ENCODE results near the gene PALLD.
"Not testable (repeated sequence)": the region's sequence is repeated elsewhere in the genome, so short reads cannot be mapped to it uniquely, and the experiment has no call there.

The PALLD gene

GRCh38 chr4:168491563-168491962, 5.3 kb upstream of the PALLD start:
- DNase-seq (ENCODE audit: low spot score) = no peak

GRCh38 chr4:168498251-168498650, 1.4 kb downstream of the PALLD start:
- DNase-seq (ENCODE audit: low spot score) = no peak

GRCh38 chr4:168499241-168499640, 2.4 kb downstream of the PALLD start:
- no peak for DNase-seq (ENCODE audit: low spot score)

DNA sequence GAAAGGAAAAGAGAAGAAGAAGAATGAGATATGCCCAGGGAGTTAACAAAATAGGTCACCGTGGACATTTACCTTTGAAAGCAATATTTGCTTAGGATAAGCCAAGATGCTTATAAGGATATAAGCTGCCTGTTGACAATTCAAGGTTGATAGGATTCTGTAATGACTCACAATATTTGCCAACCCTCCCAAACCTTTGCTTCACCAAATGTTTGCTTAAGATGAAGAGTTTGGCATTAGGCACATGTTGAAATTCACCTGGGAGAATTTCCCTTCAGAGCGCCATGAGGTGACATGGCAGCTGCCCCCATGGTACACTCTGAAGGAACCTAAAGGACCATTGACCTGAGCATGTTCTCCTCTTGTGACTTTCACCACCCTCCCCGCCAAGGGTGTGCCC, 4.6 kb downstream of the PALLD start:
- DNase-seq (ENCODE audit: low spot score) = no peak

GRCh38 chr4:168502861-168503260, 6.0 kb downstream of the PALLD start:
- DNase-seq (ENCODE audit: low spot score) = no peak

GRCh38 chr4:168503652-168504362, 7.0 kb downstream of the PALLD start:
- peak; percentile 32 for DNase-seq (ENCODE audit: low spot score)

DNA sequence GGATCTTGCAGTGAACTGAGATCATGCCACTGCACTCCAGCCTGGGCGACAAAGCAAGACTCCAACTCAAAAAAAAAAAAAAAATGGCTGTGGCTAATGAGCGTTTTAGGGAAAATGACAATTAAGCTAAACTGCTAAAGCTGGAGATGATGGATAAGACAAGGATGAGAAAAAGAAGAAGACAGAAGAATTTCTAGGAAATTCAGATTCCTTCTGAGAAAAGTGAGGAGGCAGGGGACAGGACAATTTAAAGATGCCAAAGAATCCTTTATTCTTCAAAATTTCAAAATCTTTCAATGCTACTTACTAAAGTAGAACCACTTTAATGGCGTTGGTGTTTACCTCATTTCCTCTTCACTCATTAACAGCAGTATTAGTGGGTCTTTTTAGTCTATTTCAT, 7.7 kb downstream of the PALLD start:
- DNase-seq (ENCODE audit: low spot score) = no peak

- DNase-seq (ENCODE audit: low spot score) = no peak
These were observed 9.2 kb downstream of the PALLD start for GRCh38 chr4:168506014-168506413.

- DNase-seq (ENCODE audit: low spot score) = no peak
These were observed 10.4 kb downstream of the PALLD start for GRCh38 chr4:168507178-168507815.

GRCh38 chr4:168508683-168509082, 11.8 kb downstream of the PALLD start:
- DNase-seq (ENCODE audit: low spot score) = no peak

DNA sequence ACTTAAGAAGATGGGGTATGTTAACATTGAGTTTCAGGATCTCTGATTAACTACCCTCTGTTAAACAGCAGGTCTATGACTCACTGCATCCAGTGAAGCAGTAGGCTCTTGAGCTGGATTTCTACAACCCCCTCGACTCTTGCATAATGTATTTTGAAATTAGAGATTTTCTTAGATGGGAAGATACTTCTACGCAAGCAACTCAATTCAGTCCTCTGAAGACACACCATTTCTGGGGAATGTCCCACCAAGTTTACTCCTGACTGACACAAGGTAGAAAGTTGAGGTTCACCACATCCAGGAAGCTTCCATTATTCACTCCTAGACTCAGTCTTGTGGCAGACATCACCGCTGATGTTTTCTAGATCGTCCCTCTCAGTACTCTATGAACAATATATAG, 12.9 kb downstream of the PALLD start:
- DNase-seq (ENCODE audit: low spot score) = no peak

GRCh38 chr4:168511780-168512489, 15.1 kb downstream of the PALLD start:
- DNase-seq (ENCODE audit: low spot score) = no peak

GRCh38 chr4:168513826-168514225, 17.0 kb downstream of the PALLD start:
- not testable (repeated sequence) for DNase-seq (ENCODE audit: low spot score)

GRCh38 chr4:168514249-168514852, 17.5 kb downstream of the PALLD start:
- DNase-seq (ENCODE audit: low spot score) = no peak

GRCh38 chr4:168515222-168516011, 18.6 kb downstream of the PALLD start:
- DNase-seq (ENCODE audit: low spot score) = no peak

GRCh38 chr4:168516841-168517240, 20.0 kb downstream of the PALLD start:
- DNase-seq (ENCODE audit: low spot score) = no peak

DNA sequence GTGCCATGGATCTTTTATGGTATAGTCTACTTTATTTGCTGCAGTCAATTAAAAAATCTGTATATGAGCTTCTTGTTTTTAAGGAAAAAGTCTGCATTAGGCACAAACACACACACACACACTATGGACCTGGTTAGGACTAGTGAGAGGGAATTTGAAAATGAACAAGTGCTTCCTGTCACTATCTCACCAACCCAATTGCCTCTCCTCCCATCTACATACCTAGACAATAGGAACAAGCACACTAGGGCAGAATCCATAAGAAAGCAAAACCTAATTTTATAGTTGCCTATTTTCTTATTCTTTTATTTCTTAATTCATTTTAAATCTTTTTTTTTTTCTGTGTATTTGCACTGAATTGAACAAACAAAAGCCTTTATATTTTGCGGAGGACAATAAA, 22.7 kb downstream of the PALLD start:
- DNase-seq (ENCODE audit: low spot score) = no peak

- no peak for DNase-seq (ENCODE audit: low spot score)
These were observed 24.9 kb downstream of the PALLD start for GRCh38 chr4:168521721-168522120.

GRCh38 chr4:168522356-168522755, 25.5 kb downstream of the PALLD start:
- no peak for DNase-seq (ENCODE audit: low spot score)

GRCh38 chr4:168522829-168523489, 26.1 kb downstream of the PALLD start:
- DNase-seq (ENCODE audit: low spot score) = no peak

DNA sequence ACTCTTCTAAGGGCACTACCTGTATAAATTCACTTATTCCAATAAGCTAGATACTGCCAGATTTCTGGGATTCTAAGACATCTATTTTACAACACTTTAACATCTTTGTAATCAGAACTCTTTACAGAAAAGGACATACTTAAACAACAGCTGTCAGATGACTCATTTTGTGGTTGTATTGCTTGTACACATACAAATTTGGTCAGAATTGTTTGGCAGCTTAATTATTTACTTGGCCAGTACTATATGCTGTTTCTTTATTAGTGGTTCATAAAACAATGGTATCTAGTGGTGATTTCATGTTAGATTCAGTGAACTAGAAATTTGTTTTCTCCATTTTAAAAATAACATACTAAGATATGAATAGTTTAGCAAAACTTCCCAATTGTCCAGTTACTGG, 27.2 kb downstream of the PALLD start:
- DNase-seq (ENCODE audit: low spot score) = no peak

All from globus pallidus (tissue), 1 donor.